Prostate gland (tissue), 2 donors: ENCODE measurements around the gene RWDD1.

ENCODE experiments used
- CTCF ChIP-seq, 4 experiments: fragments of 200-600 bp in 2 of 4; fragments of 450-650 bp in 2 of 4; sonication (generic) in 2 of 4; IDR thresholded peaks; 1 replicate in 3 of 4; 2 replicates in 1 of 4; pipeline ENCODE4 v1.5.1; 2016 to 2019; ENCODE audit warnings: antibody characterized with exemption in 4 of 4, mild to moderate bottlenecking in 2 of 4, moderate library complexity in 2 of 4
- POLR2AphosphoS5 ChIP-seq: sonication (generic); formaldehyde crosslinking; IDR thresholded peaks from one replicate; pipeline ENCODE4 v1.6.1; 2017; ENCODE audit warnings: antibody characterized with exemption

- TF ChIP-seq POLR2AphosphoS5 = no peak
- TF ChIP-seq CTCF (IDR thresholded peaks at IDR 0.05) = no peak
These were observed 41.6 kb upstream of the RWDD1 start for GRCh38 chr6:116529466-116530290.
